ENCODE data around the gene PAH.

GRCh38 chr12:102939670-102940222, 22.7 kb upstream of the PAH start:
- no peak for TF ChIP-seq YY1 (tag by site-specific recombination; IDR thresholded peaks at IDR 0.05)
- no peak for TF ChIP-seq ZNF521 (tag by site-specific recombination; IDR thresholded peaks at IDR 0.05)
- TF ChIP-seq ZNF610 (tag by site-specific recombination; IDR thresholded peaks at IDR 0.05; ENCODE audit: borderline replicate concordance), result no peak
